GM21723 (cell line): ENCODE data around the gene GAN.
"Not testable (repeated sequence)": the region's sequence is repeated elsewhere in the genome, so short reads cannot be mapped to it uniquely, and the experiment has no call there.

Source experiments
- ATAC-seq: cut with Tn5 transposase; IDR thresholded peaks from one replicate; pipeline ENCODE4 v1.9.1; 2021; ENCODE audit warnings: mild to moderate bottlenecking, moderate library complexity; ENCODE audit not compliant: unreplicated experiment

GAN gene

GRCh38 chr16:81397058-81397878 is 82.5 kb downstream of the GAN start:
- no peak for ATAC-seq

- no peak for ATAC-seq
Observed at GRCh38 chr16:81397879-81398520, 83.2 kb downstream of the GAN start.

GRCh38 chr16:81399909-81400308 is 85.1 kb downstream of the GAN start:
- no peak for ATAC-seq

GRCh38 chr16:81401035-81401950 is 86.5 kb downstream of the GAN start:
- no peak for ATAC-seq

- ATAC-seq = no peak
Observed at GRCh38 chr16:81403208-81403600, 88.4 kb downstream of the GAN start.

GRCh38 chr16:81403601-81404391 is 89.0 kb downstream of the GAN start:
- peak; percentile 84 for ATAC-seq

- not testable (repeated sequence) for ATAC-seq
Observed at GRCh38 chr16:81405002-81405401, 90.2 kb downstream of the GAN start.

GRCh38 chr16:81405702-81406113 is 90.9 kb downstream of the GAN start:
- no peak for ATAC-seq

GRCh38 chr16:81408409-81408950 is 93.7 kb downstream of the GAN start:
- ATAC-seq = no peak

GRCh38 chr16:81409016-81409556 is 94.3 kb downstream of the GAN start:
- ATAC-seq = no peak

GRCh38 chr16:81410643-81411293 is 96.0 kb downstream of the GAN start:
- no peak for ATAC-seq

- ATAC-seq = no peak
Observed at GRCh38 chr16:81413245-81413990, 98.7 kb downstream of the GAN start.

GRCh38 chr16:81415751-81416150 is 101.0 kb downstream of the GAN start:
- ATAC-seq = no peak

GRCh38 chr16:81416749-81417148 is 102.0 kb downstream of the GAN start:
- ATAC-seq = no peak

GRCh38 chr16:81417210-81417609 is 102.4 kb downstream of the GAN start:
- no peak for ATAC-seq

- no peak for ATAC-seq
Observed at GRCh38 chr16:81419806-81420205, 105.0 kb downstream of the GAN start.

GRCh38 chr16:81421126-81421525 is 106.4 kb downstream of the GAN start:
- no peak for ATAC-seq

- ATAC-seq = no peak
Observed at GRCh38 chr16:81421536-81421935, 106.8 kb downstream of the GAN start.

- not testable (repeated sequence) for ATAC-seq
Observed at GRCh38 chr16:81422153-81422552, 107.4 kb downstream of the GAN start.
